Duodenal mucosa (tissue), 2 donors: ENCODE data around the gene ASIC2.
"Not testable (repeated sequence)": the region's sequence is repeated elsewhere in the genome, so short reads cannot be mapped to it uniquely, and the experiment has no call there.

Experiments
- H3K27ac ChIP-seq: one replicate; pipeline ENCODE4 v1.7.0; 2013; ENCODE audit warnings: low read depth, low read length
- H3K27me3 ChIP-seq, 2 donors: one replicate each; pipeline ENCODE4 v1.7.0; 2013; ENCODE audit warnings: low read length in 2 of 2, control low read depth in 1 of 2; ENCODE audit not compliant: insufficient read depth in 2 of 2, control insufficient read depth in 1 of 2
- H3K36me3 ChIP-seq, 2 donors: one replicate each; pipeline ENCODE4 v1.7.0; 2013; ENCODE audit warnings: low read length in 2 of 2, control low read depth in 1 of 2; ENCODE audit not compliant: insufficient read depth in 2 of 2, control insufficient read depth in 1 of 2
- H3K4me1 ChIP-seq, 2 donors: one replicate each; pipeline ENCODE4 v1.7.0; 2013; ENCODE audit warnings: low read length in 2 of 2, control low read depth in 1 of 2; ENCODE audit not compliant: insufficient read depth in 2 of 2, control insufficient read depth in 1 of 2
- H3K4me3 ChIP-seq, 2 donors: one replicate each; pipeline ENCODE4 v1.7.0; 2013; ENCODE audit warnings: low read length in 2 of 2, low read depth in 1 of 2
- H3K9ac ChIP-seq, 2 donors: one replicate each; pipeline ENCODE4 v1.7.0; 2013; ENCODE audit warnings: low read length in 2 of 2, low read depth in 1 of 2
- H3K9me3 ChIP-seq, 2 donors: one replicate each; pipeline ENCODE4 v1.7.0; 2013; ENCODE audit warnings: low read length in 2 of 2, control low read depth in 1 of 2; ENCODE audit not compliant: control insufficient read depth in 1 of 2

Gene ASIC2

GRCh38 chr17:33009636-33010035 is 283.5 kb downstream of the ASIC2 start:
- Histone ChIP-seq H3K4me1 (peaks cover 3 to 7% of the 10 kb centered on the region in 2 donors), H3K27ac (no peak overlapping the region), H3K36me3 (no peaks in the 10 kb centered on the region), H3K27me3 (no peaks in the 10 kb centered on the region), H3K9me3 (no peaks in the 10 kb centered on the region), H3K9ac (no peak overlapping the region), H3K4me3 (no peak overlapping the region)

DNA sequence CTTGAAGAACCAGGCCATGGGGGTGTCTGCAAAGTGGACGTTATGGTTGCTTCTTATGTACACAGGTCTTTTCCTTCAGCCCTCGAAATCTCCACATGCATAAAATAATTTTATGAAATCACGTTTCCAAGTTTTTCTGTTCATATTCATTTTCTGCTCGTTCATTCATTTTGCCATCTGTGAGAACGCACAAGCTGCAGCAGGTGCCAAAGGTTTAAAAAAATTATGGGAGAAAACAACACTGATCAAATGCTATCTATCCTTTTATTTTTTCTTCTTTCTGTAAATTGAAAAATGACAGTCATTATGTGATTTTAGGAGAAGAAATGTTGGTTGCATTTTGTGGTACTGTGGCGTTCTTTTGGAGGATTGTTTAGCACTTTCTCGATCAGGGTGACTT is 285.9 kb downstream of the ASIC2 start:
- no peak overlapping the region for H3K4me3 ChIP-seq
- H3K4me1 ChIP-seq, result peaks cover 3 to 7% of the 10 kb centered on the region in 2 donors
- H3K27ac ChIP-seq, result no peak overlapping the region
- H3K9me3 ChIP-seq, result no peaks in the 10 kb centered on the region
- no peaks in the 10 kb centered on the region for H3K36me3 ChIP-seq
- no peak overlapping the region for H3K9ac ChIP-seq
- H3K27me3 ChIP-seq, result no peaks in the 10 kb centered on the region

GRCh38 chr17:33002246-33002645 is 290.8 kb downstream of the ASIC2 start:
- Histone ChIP-seq H3K4me1 (peaks cover 8 to 12% of the 10 kb centered on the region in 2 donors), H3K9me3 (no peaks in the 10 kb centered on the region), H3K9ac (no peak overlapping the region), H3K4me3 (no peak overlapping the region), H3K27ac (no peak overlapping the region), H3K27me3 (peaks cover 0 to 5% of the 10 kb centered on the region in 2 donors), H3K36me3 (no peaks in the 10 kb centered on the region)

GRCh38 chr17:32998887-32999228 is 294.2 kb downstream of the ASIC2 start:
- Histone ChIP-seq H3K9ac (no peak overlapping the region), H3K9me3 (no peaks in the 10 kb centered on the region), H3K4me3 (no peak overlapping the region), H3K4me1 (peaks cover 8 to 12% of the 10 kb centered on the region in 2 donors), H3K27me3 (peaks cover 0 to 5% of the 10 kb centered on the region in 2 donors), H3K27ac (no peak overlapping the region), H3K36me3 (no peaks in the 10 kb centered on the region)

DNA sequence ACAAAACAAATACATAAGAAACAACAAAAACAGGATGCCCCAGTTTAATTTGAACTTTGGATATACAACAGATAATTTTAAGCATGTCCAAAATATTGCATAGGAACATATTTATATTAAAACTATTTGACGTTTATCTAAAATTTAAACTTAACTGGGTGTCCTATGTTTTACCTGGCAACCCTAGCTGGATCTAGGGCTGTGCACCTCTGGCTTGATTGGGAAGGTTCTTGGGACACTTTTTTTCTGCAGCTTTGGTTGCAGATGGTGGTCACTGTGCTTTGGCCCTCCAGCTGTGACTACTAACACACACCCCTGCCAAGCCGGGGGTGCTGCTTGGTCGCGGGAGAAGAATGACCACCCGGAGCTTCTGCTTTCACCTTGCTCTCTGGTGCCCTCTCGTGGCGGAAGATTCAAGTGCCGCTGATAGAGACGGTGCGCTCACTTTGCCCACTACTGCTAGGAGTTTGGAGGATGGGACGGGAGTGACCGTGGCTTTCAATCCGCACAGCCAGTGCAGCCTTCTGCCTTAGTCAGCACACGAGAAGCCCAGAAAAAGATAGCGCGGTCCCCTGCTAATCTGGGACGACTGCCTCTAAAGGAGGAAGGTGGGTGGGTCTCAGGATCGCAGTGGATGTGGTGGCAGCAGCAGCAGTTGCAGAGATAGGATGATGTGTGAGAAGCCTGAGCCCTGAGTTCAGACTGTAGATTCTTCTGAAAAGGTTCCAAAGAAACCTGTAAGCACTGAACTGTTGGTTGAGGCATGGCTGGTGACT is 294.8 kb downstream of the ASIC2 start:
- peaks cover 8 to 12% of the 10 kb centered on the region in 2 donors for H3K4me1 ChIP-seq
- no peak overlapping the region for H3K27ac ChIP-seq
- no peaks in the 10 kb centered on the region for H3K9me3 ChIP-seq
- H3K9ac ChIP-seq, result peak overlapping the region in 1 of 2 donors; percentile 15
- peak overlapping the region; percentile 35 to 38 for H3K4me3 ChIP-seq
- H3K36me3 ChIP-seq, result no peaks in the 10 kb centered on the region
- peaks cover 0 to 5% of the 10 kb centered on the region in 2 donors for H3K27me3 ChIP-seq

- Histone ChIP-seq H3K4me3 (no peak overlapping the region), H3K27ac (no peak overlapping the region), H3K36me3 (no peaks in the 10 kb centered on the region), H3K4me1 (peaks cover 15 to 19% of the 10 kb centered on the region in 2 donors), H3K27me3 (peaks cover 0 to 5% of the 10 kb centered on the region in 2 donors), H3K9ac (no peak overlapping the region), H3K9me3 (no peaks in the 10 kb centered on the region)
Observed at GRCh38 chr17:32995416-32996045, 297.6 kb downstream of the ASIC2 start.

- no peaks in the 10 kb centered on the region for H3K36me3 ChIP-seq
- H3K27ac ChIP-seq, result no peak overlapping the region
- H3K9me3 ChIP-seq, result peaks cover 0 to 2% of the 10 kb centered on the region in 2 donors
- H3K4me3 ChIP-seq, result no peak overlapping the region
- H3K27me3 ChIP-seq, result peaks cover 0 to 5% of the 10 kb centered on the region in 2 donors
- H3K9ac ChIP-seq, result no peak overlapping the region
- H3K4me1 ChIP-seq, result peaks cover 15 to 25% of the 10 kb centered on the region in 2 donors
Observed at GRCh38 chr17:32993977-32994376, 299.1 kb downstream of the ASIC2 start.

GRCh38 chr17:32992321-32993033 is 300.6 kb downstream of the ASIC2 start:
- Histone ChIP-seq H3K4me1 (peaks cover 7 to 21% of the 10 kb centered on the region in 2 donors), H3K4me3 (no peak overlapping the region), H3K27ac (no peak overlapping the region), H3K36me3 (no peaks in the 10 kb centered on the region), H3K9me3 (peaks cover 4 to 6% of the 10 kb centered on the region in 2 donors), H3K9ac (no peak overlapping the region), H3K27me3 (no peaks in the 10 kb centered on the region)

- Histone ChIP-seq H3K9ac (no peak overlapping the region), H3K36me3 (no peaks in the 10 kb centered on the region), H3K9me3 (peaks cover 4 to 8% of the 10 kb centered on the region in 2 donors), H3K4me3 (no peak overlapping the region), H3K4me1 (peaks cover 7 to 21% of the 10 kb centered on the region in 2 donors), H3K27ac (no peak overlapping the region), H3K27me3 (no peaks in the 10 kb centered on the region)
Observed at GRCh38 chr17:32988481-32989101, 304.5 kb downstream of the ASIC2 start.

DNA sequence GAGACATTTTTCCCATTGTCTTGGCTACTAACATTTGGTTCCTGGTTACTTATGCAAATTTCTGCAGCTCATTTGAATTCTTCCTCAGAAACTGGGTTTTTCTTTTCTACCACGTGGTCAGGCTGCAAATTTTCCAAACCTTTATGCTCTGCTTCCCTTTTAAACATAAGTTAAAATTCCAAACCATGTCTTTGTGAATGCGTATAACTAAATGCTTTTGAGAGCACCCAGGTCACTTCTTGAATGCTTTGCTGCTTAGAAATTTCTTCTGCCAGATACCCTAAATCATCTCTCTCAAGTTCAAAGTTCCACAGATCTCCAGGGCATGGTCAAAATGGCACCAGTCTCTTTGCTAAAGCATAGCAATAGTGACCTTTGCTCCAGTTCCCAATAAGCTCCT is 305.2 kb downstream of the ASIC2 start:
- H3K27me3 ChIP-seq, H3K27ac ChIP-seq, H3K4me3 ChIP-seq, H3K9me3 ChIP-seq, H3K36me3 ChIP-seq, H3K9ac ChIP-seq: not testable (repeated sequence)
- H3K4me1 ChIP-seq, result peaks cover 7 to 21% of the 10 kb centered on the region in 2 donors
